HL-60 (cell line): ENCODE data around the gene RPS15A.

Experiments
- GABPA ChIP-seq: IDR thresholded peaks from 2 replicates; pipeline ENCODE4 v1.6.1; 2012; ENCODE audit warnings: low read depth
- POLR2AphosphoS5 ChIP-seq: IDR thresholded peaks from 2 replicates; pipeline ENCODE4 v1.6.1; 2012; ENCODE audit warnings: low read depth
- SPI1 ChIP-seq: IDR thresholded peaks from 2 replicates; pipeline ENCODE4 v1.6.1; 2012; ENCODE audit warnings: low read depth, mild to moderate bottlenecking, borderline replicate concordance
- TF ChIP-seq, protein P1 (sequence below): IDR thresholded peaks from one replicate; pipeline ENCODE4 v1.5.1; 2011; ENCODE audit warnings: low read length, control low read depth, inconsistent platforms; ENCODE audit not compliant: insufficient read depth
- TF ChIP-seq, protein P2 (sequence below): IDR thresholded peaks from 2 replicates; pipeline ENCODE4 v1.6.1; 2012; ENCODE audit warnings: low read depth; ENCODE audit not compliant: insufficient replicate concordance

DNA sequence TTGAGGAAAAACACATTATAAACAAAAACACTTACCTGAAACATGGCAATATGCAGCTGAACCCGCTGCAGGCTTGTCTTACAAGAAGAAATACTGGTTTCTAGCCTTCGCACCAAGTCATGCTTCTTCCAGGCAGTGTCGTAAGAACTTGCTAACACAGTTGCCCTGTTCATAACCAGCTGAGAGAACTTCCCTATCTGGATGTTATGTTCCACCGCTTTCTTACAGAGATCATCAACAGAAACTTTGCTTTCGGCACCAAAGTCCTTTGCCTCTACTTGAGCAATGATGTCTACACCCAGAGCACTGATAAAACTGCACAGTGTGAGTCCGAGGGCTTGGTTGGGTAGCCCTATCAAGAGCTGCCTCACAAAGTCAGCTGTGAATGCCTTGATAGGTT is 39.1 kb upstream of the RPS15A start:
- TF ChIP-seq, protein P1, sequence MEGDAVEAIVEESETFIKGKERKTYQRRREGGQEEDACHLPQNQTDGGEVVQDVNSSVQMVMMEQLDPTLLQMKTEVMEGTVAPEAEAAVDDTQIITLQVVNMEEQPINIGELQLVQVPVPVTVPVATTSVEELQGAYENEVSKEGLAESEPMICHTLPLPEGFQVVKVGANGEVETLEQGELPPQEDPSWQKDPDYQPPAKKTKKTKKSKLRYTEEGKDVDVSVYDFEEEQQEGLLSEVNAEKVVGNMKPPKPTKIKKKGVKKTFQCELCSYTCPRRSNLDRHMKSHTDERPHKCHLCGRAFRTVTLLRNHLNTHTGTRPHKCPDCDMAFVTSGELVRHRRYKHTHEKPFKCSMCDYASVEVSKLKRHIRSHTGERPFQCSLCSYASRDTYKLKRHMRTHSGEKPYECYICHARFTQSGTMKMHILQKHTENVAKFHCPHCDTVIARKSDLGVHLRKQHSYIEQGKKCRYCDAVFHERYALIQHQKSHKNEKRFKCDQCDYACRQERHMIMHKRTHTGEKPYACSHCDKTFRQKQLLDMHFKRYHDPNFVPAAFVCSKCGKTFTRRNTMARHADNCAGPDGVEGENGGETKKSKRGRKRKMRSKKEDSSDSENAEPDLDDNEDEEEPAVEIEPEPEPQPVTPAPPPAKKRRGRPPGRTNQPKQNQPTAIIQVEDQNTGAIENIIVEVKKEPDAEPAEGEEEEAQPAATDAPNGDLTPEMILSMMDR, result no peak
- TF ChIP-seq POLR2AphosphoS5, result no peak
- TF ChIP-seq, protein P2, sequence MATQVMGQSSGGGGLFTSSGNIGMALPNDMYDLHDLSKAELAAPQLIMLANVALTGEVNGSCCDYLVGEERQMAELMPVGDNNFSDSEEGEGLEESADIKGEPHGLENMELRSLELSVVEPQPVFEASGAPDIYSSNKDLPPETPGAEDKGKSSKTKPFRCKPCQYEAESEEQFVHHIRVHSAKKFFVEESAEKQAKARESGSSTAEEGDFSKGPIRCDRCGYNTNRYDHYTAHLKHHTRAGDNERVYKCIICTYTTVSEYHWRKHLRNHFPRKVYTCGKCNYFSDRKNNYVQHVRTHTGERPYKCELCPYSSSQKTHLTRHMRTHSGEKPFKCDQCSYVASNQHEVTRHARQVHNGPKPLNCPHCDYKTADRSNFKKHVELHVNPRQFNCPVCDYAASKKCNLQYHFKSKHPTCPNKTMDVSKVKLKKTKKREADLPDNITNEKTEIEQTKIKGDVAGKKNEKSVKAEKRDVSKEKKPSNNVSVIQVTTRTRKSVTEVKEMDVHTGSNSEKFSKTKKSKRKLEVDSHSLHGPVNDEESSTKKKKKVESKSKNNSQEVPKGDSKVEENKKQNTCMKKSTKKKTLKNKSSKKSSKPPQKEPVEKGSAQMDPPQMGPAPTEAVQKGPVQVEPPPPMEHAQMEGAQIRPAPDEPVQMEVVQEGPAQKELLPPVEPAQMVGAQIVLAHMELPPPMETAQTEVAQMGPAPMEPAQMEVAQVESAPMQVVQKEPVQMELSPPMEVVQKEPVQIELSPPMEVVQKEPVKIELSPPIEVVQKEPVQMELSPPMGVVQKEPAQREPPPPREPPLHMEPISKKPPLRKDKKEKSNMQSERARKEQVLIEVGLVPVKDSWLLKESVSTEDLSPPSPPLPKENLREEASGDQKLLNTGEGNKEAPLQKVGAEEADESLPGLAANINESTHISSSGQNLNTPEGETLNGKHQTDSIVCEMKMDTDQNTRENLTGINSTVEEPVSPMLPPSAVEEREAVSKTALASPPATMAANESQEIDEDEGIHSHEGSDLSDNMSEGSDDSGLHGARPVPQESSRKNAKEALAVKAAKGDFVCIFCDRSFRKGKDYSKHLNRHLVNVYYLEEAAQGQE, result no peak
- no peak for TF ChIP-seq SPI1
- TF ChIP-seq GABPA, result no peak
